IMR-90 (cell line): ENCODE results near the gene ITM2C.

Experiments
- BHLHE40 ChIP-seq: fragments of 150-350 bp; IDR thresholded peaks from 2 replicates; pipeline ENCODE4 v1.6.1; 2016; ENCODE audit warnings: mild to moderate bottlenecking, low read depth, low read length
- CHD1 ChIP-seq: IDR thresholded peaks from 2 replicates; pipeline ENCODE4 v1.6.1; 2012; ENCODE audit warnings: low read depth, low read length, improper control_type of control experiment
- CTCF ChIP-seq: conservative IDR thresholded peaks from 2 replicates; pipeline ENCODE4 v1.5.1; 2012; ENCODE audit warnings: mild to moderate bottlenecking, low read depth, low read length, improper control_type of control experiment
- MAFK ChIP-seq: IDR thresholded peaks from 2 replicates; pipeline ENCODE4 v1.6.1; 2012; ENCODE audit warnings: low read depth, low read length, improper control_type of control experiment
- POLR2A ChIP-seq: IDR thresholded peaks from 2 replicates; pipeline ENCODE4 v1.6.1; 2012; ENCODE audit warnings: mild to moderate bottlenecking, low read depth, low read length
- RAD21 ChIP-seq: IDR thresholded peaks from 2 replicates; pipeline ENCODE4 v1.6.1; 2012; ENCODE audit warnings: low read length, improper control_type of control experiment
- RCOR1 ChIP-seq: IDR thresholded peaks from 2 replicates; pipeline ENCODE4 v1.6.1; 2012; ENCODE audit warnings: mild to moderate bottlenecking, low read length, improper control_type of control experiment; ENCODE audit not compliant: insufficient replicate concordance
- USF2 ChIP-seq: fragments of 150-350 bp; IDR thresholded peaks from 2 replicates; pipeline ENCODE4 v1.6.1; 2017; ENCODE audit warnings: mild to moderate bottlenecking, antibody characterized with exemption, low read length, low read depth

GRCh38 chr2:230888824-230889400 is 24.2 kb downstream of the ITM2C start:
- TF ChIP-seq CTCF (no peak), POLR2A (no peak), CHD1 (no peak), RCOR1 (no peak), BHLHE40 (no peak), USF2 (no peak), RAD21 (no peak), MAFK (no peak)
